GM10847 (cell line): Measurements from ENCODE around the gene SURF6.
A peak's percentile ranks its signal among the peaks of the same experiment; 100 is the strongest.

Experiments
- POLR2A ChIP-seq: IDR thresholded peaks from 2 replicates; pipeline ENCODE4 v1.6.1; 2011; ENCODE audit not compliant: insufficient read length; ENCODE audit errors: extremely low read depth

Gene SURF6

DNA sequence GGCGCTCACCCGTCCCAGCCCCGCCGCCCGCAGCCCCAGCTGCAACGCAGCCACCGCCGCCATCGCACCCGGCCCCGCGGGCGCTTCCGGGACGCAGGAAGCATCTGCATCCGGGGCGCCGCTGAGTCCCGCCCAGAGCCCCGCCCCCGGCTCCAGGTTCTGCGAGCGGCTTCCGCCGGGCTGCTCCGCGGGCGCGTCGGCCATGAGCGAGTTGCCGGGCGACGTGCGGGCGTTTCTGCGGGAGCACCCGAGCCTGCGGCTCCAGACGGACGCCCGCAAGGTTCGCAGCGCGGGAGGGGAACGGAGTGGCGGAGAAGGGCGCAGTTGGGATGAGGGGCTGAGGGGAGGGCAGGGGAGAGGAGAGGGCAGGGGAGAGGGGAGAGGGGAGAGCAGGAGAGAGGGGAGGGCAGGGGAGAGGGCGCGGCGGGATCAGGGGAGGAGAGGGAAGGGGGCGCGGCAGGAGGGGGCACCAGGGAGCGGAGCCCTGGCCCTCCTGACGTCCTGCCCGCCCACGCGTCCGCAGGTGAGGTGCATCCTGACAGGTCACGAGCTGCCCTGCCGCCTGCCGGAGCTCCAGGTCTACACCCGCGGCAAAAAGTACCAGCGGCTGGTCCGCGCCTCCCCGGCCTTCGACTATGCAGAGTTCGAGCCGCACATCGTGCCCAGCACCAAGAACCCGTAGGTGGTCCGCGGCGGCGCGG is 20.6 kb upstream of the SURF6 start, which contains the start of the genes SURF1 and SURF2:
TSS of gene SURF1 (minus strand) at position 97 of the 701 bp plus-strand sequence. CDS start at position 63, 34 bp downstream.
TSS of gene SURF2 (plus strand) at position 160 of the 701 bp plus-strand sequence. CDS start at position 203, 43 bp downstream.
- peak; percentile 82 for TF ChIP-seq POLR2A

DNA sequence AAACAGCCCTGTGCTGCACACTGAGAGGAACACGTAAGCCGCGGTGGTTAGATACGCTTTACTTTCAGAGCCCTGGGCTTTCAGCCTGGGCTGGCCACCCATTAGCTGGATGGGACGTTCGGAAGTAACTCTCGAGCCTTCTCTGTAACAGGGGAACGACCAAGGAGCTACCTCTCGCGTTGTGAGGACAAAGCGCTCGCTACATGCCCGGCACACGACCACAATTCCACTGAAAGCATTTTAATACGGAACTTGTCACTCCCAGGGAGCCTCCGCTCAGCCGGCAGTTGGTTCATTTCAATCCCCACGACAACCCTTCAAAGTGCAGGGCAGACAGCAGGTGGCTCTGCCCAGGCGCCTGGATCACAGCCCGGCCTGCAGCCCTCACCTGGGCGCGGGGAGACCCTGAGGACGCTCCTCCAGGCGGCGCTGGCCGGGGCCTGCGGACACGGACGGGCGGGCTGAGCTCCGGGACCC is 19.9 kb upstream of the SURF6 start:
- no peak for TF ChIP-seq POLR2A

DNA sequence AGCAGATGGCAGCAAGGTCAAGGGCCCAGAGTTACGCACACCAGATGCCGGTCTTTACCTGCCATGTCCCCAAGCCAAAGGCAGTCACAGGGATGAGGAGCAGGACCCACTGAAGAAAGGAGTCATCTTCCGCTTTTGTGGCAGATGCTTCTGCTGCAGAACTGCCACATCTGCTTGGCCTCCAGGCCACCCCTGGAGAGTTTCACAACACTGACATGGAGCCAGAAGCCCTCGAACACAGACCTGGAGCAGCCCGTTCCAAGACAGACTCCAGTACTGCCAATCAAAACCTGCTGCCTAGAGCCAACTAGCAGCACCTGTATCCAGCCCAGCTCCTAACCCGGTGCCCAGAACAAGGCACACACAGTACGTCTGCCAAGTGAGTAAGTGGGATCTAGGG is 18.8 kb upstream of the SURF6 start:
- no peak for TF ChIP-seq POLR2A

DNA sequence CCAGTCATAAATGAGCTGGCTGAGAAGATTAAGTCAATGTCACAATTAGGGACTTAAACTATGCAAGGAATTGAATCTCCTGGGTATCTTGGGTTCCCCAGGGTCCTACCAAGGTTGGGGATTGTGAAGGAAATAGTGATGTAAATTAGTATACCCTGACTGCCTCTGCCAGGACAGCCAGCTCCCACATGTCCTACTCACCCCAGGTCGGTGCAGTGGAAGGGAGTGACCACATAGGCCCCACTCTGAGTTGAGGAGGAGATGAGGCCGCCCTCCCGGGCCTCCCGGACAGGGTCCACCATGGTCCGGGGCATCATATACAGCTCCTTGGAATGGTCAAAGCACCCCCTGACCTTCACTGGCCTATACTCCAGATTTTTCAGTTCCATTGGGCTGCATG is 17.6 kb upstream of the SURF6 start:
- no peak for TF ChIP-seq POLR2A

DNA sequence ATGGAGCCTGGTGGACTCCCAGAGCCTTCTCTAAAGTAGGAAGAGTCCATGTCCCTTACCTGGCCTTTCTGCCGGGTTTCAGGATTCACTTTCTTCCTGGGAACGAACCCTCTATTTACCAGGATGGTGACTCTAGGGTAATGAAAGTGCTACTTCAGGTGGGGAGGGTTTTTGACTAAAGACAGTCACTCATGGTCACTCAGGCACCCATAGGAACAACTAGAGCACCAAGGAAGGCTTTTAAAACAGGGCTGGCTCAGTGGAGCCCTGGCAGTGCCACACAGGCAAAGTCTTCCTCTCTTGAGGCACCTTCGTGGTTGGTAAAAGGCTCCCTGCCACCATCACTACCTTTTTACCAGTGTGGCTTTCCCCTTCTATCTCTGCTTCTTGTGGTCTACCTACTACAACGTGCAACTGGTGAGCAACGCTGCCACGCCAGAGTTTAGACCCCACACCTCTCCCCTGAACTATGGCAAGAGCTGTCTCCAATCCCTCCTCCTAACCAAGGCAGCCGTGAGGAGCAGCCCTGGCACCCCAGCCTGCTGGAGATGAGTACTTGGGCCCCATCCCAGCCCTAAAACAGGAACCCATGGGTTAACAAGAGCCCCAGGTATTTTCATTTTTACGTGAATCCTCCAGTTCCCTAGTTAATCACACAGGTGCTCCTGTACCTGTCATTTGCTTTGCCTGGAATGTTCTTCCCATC is 16.8 kb upstream of the SURF6 start:
- TF ChIP-seq POLR2A = peak; percentile 30

DNA sequence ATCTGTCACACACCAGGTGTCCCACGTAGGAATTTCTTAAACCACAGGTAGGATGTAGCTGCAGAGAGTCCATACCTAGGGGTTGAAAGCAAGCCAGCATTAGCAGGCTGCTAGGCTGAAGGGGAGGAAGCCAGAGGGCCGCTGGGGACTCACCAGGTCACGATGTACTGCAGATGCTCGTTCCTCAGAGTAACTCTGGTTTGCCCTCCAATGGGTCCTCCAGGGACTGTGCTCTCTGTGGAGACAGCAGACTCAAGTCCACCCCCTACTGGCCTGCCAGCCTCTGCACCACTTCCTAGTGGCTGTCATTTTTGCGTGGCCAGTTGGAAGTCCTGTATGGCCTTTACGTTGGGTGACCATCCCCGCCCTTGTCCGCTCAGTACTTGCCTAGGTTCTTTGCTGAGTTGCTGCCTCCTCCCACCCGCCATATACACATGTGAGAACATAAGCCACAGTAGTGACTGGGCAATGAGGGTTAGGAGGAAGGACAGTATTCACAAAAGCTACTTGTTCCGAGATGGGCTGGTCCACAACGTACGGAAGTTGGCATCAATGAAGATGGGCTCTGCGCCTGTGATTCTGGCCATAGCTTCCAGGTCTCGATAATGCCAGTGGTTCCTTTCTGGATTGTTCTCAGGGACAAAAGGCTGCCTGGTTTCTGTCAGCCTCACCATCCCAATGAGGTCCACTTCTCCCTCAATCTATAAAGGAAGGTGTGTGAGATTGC is 16.1 kb upstream of the SURF6 start:
- TF ChIP-seq POLR2A = peak; percentile 10

DNA sequence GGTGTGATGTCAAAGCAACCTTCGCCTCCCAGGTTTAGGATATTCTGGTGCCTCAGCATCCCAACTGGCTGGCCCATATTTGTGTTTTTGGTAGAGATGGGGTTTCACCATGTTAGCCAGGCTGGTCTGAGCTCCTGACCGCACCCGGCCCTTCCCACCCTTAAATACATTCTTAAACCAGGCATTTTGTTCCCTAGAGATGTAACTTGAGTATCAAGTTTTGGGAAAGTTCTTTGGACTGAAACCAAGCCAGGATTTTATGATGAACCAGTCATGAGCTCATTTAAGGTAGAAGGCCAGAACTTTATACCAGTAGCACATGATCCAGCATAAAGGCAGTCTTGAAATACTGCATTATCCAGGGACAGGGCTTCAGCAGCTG is 15.5 kb upstream of the SURF6 start:
- no peak for TF ChIP-seq POLR2A

DNA sequence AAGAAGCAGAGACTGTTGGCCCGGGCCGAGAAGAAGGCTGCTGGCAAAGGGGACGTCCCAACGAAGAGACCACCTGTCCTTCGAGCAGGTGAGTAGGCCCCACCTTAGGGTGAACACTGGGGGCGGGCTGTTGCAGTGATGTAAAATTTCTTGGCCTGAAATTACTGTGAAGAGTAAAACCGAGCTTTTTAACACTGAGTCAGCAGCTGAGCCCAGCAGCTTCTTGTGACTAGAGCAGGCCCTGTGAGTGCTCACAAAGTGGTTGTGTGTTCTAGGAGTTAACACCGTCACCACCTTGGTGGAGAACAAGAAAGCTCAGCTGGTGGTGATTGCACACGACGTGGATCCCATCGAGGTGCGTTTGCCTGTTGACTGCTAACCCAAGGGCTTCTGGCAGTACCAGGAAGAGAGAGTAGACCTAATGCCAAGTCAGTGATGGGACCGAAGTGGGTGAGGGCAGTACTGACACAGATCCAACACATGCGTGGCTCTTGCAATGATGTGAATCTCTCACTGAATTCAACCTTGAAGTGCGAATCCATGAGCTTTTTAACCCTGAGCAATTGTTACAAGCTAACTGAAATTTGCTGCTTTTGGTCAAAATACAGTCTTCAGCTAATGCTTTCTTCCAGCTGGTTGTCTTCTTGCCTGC is 14.1 kb upstream of the SURF6 start:
- no peak for TF ChIP-seq POLR2A

DNA sequence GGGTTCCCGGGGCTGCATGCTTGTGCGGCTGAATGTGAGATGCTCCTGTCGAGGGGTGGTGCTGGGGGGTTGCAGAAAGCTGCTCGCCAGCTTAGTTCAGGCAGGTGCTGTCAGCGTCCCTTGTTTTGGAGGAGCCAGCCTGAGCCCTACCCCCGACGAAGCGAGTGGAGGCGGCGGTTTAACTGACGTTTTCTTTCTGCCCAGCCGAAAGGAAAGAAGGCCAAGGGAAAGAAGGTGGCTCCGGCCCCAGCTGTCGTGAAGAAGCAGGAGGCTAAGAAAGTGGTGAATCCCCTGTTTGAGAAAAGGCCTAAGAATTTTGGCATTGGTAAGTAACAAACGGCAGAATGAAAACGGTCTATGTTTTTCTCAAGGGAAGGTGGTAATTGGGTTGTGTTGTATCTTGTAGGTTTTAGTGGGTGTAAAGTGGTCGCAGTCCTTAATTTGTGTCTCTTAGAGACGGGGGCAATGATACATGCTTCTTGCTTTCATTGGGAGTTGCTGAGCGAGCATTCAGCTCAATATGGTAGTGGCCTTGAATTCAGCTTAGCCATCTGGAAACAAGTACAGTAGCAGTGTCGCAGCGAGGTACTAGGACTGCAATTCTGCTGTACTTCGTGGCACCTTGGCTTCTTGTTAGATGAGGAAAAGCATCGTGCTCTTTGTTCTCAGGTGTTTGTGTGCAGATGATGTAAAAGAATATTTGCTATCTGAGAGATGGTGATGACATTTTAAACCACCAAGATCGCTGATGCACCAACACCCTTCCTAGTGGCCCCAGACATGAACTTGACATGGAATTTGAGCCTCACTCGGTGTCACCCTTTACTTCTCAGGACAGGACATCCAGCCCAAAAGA is 13.0 kb upstream of the SURF6 start:
- no peak for TF ChIP-seq POLR2A

DNA sequence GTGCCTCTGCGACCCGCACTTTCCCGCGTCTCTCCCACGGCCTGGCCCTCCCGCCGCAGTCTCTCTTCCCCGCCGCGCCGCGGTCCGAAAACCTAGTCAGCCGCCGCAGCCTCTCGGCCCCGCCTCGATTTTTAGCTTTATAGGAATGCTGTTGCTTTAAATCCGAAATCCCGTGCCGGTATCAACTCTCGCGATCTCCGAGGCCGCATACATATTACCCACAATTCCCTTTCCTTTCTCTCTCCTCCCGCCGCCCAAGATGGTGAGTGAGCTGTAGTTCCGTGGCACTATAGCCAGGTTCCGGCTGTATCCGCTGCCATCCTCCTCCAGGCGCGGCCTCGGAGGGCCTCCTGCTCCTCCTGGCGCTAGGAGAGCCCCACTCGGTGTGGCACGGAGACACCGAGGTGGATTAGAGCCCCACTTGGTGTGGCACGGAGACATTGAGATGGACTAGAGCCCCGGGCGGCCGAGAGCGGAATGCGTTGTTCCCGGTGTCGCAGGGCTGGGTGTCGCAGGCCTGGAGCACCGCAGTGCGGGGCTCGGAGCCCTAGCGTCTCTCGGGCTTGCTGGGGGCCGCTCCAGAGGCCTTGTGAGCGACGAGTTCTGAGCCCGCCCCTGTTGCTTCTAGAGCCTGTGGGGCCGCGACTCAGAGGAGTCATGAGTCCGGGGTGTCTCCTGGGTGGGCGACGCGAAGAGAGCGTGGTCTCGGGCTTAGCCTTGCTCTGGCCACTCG is 12.2 kb upstream of the SURF6 start, which contains the start of the genes MED22 and RPL7A:
TSS of gene MED22 (minus strand) at position 147 of the 733 bp plus-strand sequence. CDS start 1,469 bp downstream, outside the sequence.
TSS of gene RPL7A (plus strand) at position 234 of the 733 bp plus-strand sequence. CDS start at position 260, 26 bp downstream.
- peak; percentile 98 for TF ChIP-seq POLR2A

DNA sequence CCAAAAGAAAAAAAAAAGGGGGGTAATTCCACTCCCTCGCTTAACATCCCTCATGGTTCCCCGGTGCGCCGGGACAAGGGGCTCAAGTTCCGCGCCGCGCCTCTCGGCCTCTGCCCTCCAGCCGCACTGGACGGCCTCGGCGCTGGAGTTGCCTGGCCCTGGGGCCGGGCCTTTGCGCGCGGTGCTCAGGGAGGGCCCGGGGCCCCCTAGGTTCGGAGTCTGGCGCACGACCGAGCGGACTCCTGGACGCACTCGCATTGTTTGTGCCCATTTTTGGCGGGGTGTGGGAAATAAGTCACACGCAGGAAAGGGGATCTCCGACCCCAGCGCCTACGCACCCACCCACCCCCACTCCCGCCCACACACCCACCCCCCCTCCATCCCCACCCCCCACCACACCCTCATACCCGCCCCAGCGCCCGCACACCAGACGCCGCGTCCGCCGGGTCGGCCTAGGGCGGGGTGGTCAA is 11.6 kb upstream of the SURF6 start:
- no peak for TF ChIP-seq POLR2A

DNA sequence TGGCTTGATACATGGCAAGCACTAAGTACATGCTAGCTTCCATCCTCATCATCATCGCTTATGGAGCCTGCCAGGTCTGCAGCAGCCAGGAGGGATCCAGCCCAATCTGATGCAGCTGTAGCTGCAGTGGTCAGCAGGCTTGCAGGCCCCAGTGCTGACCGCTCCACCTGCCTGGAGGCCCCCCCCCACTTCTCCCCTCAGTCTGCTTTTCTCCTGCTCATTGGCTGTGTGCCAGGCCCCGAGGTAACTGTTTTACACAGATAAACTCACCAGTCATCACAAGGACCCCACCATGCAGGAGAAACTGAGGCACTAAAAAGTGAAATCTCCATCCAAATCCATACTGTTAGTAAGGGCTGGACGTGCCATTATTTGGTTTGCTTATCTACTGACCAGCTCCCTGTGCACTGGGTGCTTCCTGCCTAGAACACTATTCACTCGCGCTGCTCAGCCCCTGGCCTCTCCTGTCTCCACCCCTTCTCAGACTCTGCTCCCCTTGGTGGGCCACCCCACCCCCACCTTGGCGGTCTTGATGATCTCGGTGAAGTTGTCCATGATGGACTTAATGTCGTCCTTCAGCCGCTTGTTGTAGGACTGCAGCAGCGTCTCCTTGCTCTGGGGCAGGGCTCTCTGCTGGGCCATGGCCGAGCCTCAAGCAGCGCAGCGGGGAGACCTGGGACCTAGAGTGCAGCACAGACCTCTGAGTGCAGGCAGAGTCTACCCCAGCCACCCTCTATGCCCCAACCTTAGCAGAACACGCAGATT is 10.2 kb upstream of the SURF6 start:
- no peak for TF ChIP-seq POLR2A
